SK-N-SH (cell line): Measurements from ENCODE around the gene MRPL41. TPM values are rescaled to one million over a fixed set of nuclear protein-coding genes. Genes with fewer than 3 reads are reported as not detected.

Source experiments
- CTCF ChIA-PET: fragments of 300-600, 350-600 bp; formaldehyde crosslinking; extraction: SDS; loops from one replicate; lab custom pipeline; 2021; lab: Yijun Ruan, JAX
- POLR2A ChIA-PET: fragments of 350-600 bp; sonication (Branson Sonifier 250); formaldehyde crosslinking; extraction: SDS; loops from one replicate; lab custom pipeline; 2020; ENCODE audit warnings: antibody characterized with exemption, inconsistent platforms; lab: Yijun Ruan, JAX
- DNase-seq: peaks from one replicate; pipeline ENCODE4 v3.0.0; 2012
- H2AFZ ChIP-seq: fragments of 200-600 bp; sonication (generic); 2 replicates; pipeline ENCODE4 v1.8.1; 2016; ENCODE audit warnings: antibody characterized with exemption, mild to moderate bottlenecking, low read depth
- H3F3A ChIP-seq: fragments of 200-600 bp; sonication (generic); replicated peaks from 2 replicates; pipeline ENCODE3; 2016; ENCODE audit warnings: antibody characterized with exemption, mild to moderate bottlenecking; ENCODE audit not compliant: insufficient read depth
- H3K27ac ChIP-seq, 2 experiments: fragments of 200-500 bp in 1 of 2; fragments of 200-600 bp in 1 of 2; sonication (Bioruptor generic) in 1 of 2; sonication (generic), shearing (Covaris generic) in 1 of 2; 2 replicates each; pipeline versions ENCODE4 v1.5.1 to v1.6.1; 2014 to 2016; ENCODE audit warnings: low read depth in 2 of 2, inconsistent platforms in 1 of 2, low read length in 1 of 2, mild to moderate bottlenecking in 1 of 2, mixed read lengths in 1 of 2
- H3K27me3 ChIP-seq: fragments of 200-600 bp; sonication (generic), shearing (Covaris generic); 2 replicates; pipeline ENCODE4 v1.6.1; 2016; ENCODE audit warnings: mixed run types; ENCODE audit not compliant: insufficient read depth
- H3K36me3 ChIP-seq, 2 experiments: fragments of 200-500 bp in 1 of 2; fragments of 200-600 bp in 1 of 2; sonication (Bioruptor generic) in 1 of 2; sonication (generic) in 1 of 2; replicated peaks in 1 of 2; 2 replicates each; pipeline versions ENCODE3 to v1.5.1; 2014 to 2016; ENCODE audit warnings: low read length in 1 of 2, mild to moderate bottlenecking in 1 of 2; ENCODE audit not compliant: insufficient read depth in 2 of 2, control insufficient read depth in 1 of 2
- H3K4me1 ChIP-seq, 2 experiments: fragments of 200-500 bp in 1 of 2; fragments of 200-600 bp in 1 of 2; sonication (Bioruptor generic) in 1 of 2; sonication (generic), shearing (Covaris generic) in 1 of 2; 2 replicates each; pipeline versions ENCODE4 v1.5.1 to v1.6.1; 2014 to 2016; ENCODE audit warnings: low read depth in 1 of 2, low read length in 1 of 2, mixed run types in 1 of 2; ENCODE audit not compliant: insufficient read depth in 2 of 2, control insufficient read depth in 1 of 2
- H3K4me2 ChIP-seq: fragments of 200-600 bp; sonication (generic), shearing (Covaris generic); 2 replicates; pipeline ENCODE4 v1.6.1; 2017; ENCODE audit warnings: mixed run types
- H3K4me3 ChIP-seq, 2 experiments: fragments of 200-500 bp in 1 of 2; fragments of 200-600 bp in 1 of 2; sonication (Bioruptor generic) in 1 of 2; sonication (generic), shearing (Covaris generic) in 1 of 2; 2 replicates each; pipeline versions ENCODE4 v1.5.1 to v1.8.1; 2014 to 2016; ENCODE audit warnings: low read depth in 2 of 2, inconsistent platforms in 1 of 2, low read length in 1 of 2, mild to moderate bottlenecking in 1 of 2, mixed read lengths in 1 of 2, moderate library complexity in 1 of 2
- H3K79me2 ChIP-seq: fragments of 200-600 bp; sonication (generic); 2 replicates; pipeline ENCODE4 v1.8.1; 2017; ENCODE audit warnings: mild to moderate bottlenecking; ENCODE audit not compliant: insufficient read depth
- H3K9ac ChIP-seq: fragments of 200-600 bp; sonication (generic); 2 replicates; pipeline ENCODE4 v1.6.1; 2017; ENCODE audit warnings: mixed run types
- H3K9me2 ChIP-seq: fragments of 200-600 bp; sonication (generic); 2 replicates; pipeline ENCODE4 v1.6.1; 2017; ENCODE audit warnings: mixed run types
- H3K9me3 ChIP-seq: fragments of 200-600 bp; sonication (generic); 2 replicates; pipeline ENCODE4 v1.6.1; 2017; ENCODE audit warnings: mixed run types, mild to moderate bottlenecking, moderate library complexity
- H4K20me1 ChIP-seq: fragments of 200-600 bp; sonication (generic); 2 replicates; pipeline ENCODE4 v1.6.1; 2017; ENCODE audit warnings: mild to moderate bottlenecking, mixed run types; ENCODE audit not compliant: insufficient read depth
- CHD2 ChIP-seq: fragments of 150-350 bp; IDR thresholded peaks from 2 replicates; pipeline ENCODE4 v1.6.1; 2018; ENCODE audit warnings: low read length; ENCODE audit not compliant: partially characterized antibody
- ELF1 ChIP-seq: IDR thresholded peaks from 2 replicates; pipeline ENCODE4 v1.4.0; 2012
- EZH2phosphoT487 ChIP-seq: fragments of 200-600 bp; sonication (generic); IDR thresholded peaks from 2 replicates; pipeline ENCODE4 v1.6.1; 2017; ENCODE audit warnings: low read depth, mixed run types, mild to moderate bottlenecking, antibody characterized with exemption, moderate library complexity, borderline replicate concordance
- GATA2 ChIP-seq: sonication (generic); formaldehyde crosslinking; IDR thresholded peaks from 2 replicates; pipeline ENCODE4 v1.5.0; 2020; ENCODE audit warnings: mild to moderate bottlenecking, missing genetic modification reagents
- MEF2A ChIP-seq: IDR thresholded peaks from 2 replicates; pipeline ENCODE4 v1.4.0; 2012; ENCODE audit warnings: low read depth, borderline replicate concordance
- NFIC ChIP-seq: IDR thresholded peaks from 2 replicates; pipeline ENCODE4 v1.4.0; 2012; ENCODE audit warnings: borderline replicate concordance
- RAD21 ChIP-seq: IDR thresholded peaks from 2 replicates; pipeline ENCODE4 v1.6.1; 2012; ENCODE audit warnings: mild to moderate bottlenecking, low read length
- RCOR1 ChIP-seq: fragments of 150-350 bp; IDR thresholded peaks from 2 replicates; pipeline ENCODE4 v1.6.1; 2017; ENCODE audit warnings: antibody characterized with exemption, low read length
- RFX5 ChIP-seq: IDR thresholded peaks from 2 replicates; pipeline ENCODE4 v1.6.1; 2012; ENCODE audit warnings: mild to moderate bottlenecking, improper control_type of control experiment, low read length
- RXRA ChIP-seq: IDR thresholded peaks from 2 replicates; pipeline ENCODE4 v1.4.0; 2012; ENCODE audit warnings: low read depth, mild to moderate bottlenecking, borderline replicate concordance
- SMC3 ChIP-seq: IDR thresholded peaks from 2 replicates; pipeline ENCODE4 v1.6.1; 2012; ENCODE audit warnings: low read depth, low read length, improper control_type of control experiment
- TEAD4 ChIP-seq: IDR thresholded peaks from 2 replicates; pipeline ENCODE4 v1.4.0; 2012; ENCODE audit warnings: mild to moderate bottlenecking, borderline replicate concordance; ENCODE audit not compliant: insufficient read depth
- USF1 ChIP-seq: IDR thresholded peaks from 2 replicates; pipeline ENCODE4 v1.4.0; 2012; ENCODE audit warnings: low read depth, borderline replicate concordance
- YY1 ChIP-seq: IDR thresholded peaks from 2 replicates; pipeline ENCODE4 v1.4.0; 2012; ENCODE audit warnings: low read depth, mild to moderate bottlenecking
- ZBTB33 ChIP-seq: IDR thresholded peaks from 2 replicates; pipeline ENCODE4 v1.4.0; 2012; ENCODE audit warnings: low read depth, borderline replicate concordance
- WGBS: methylation state at CpG from one replicate; pipeline ENCODE4 v1.1.6; 2017; ENCODE audit warnings: low lambda C conversion rate; 5-methylcytosine and 5-hydroxymethylcytosine counted together
- polyA plus RNA-seq, 3 experiments: library from polyadenylated mRNA; depleted of rRNA; stranded (reverse); fragments of >200 nt; gene quantifications; 2 replicates each; pipeline ENCODE4 v1.2.3, GENCODE V29; 2012
- TF ChIP-seq, protein P1 (sequence below): IDR thresholded peaks from 2 replicates; pipeline ENCODE4 v1.4.0; 2012; ENCODE audit warnings: low read depth
- TF ChIP-seq, protein P2 (sequence below): fragments of 150-350 bp; IDR thresholded peaks from 2 replicates; pipeline ENCODE4 v1.6.1; 2017; ENCODE audit warnings: antibody characterized with exemption, low read length, low read depth, borderline replicate concordance

MRPL41 gene
- polyA plus RNA-seq, 1 of the 3 experiments (the other 2 are of a cell fraction): 58.9 TPM

GRCh38 chr9:137580954-137581322, 29.3 kb downstream of the MRPL41 start:
- 100% methylated on average over 1 of the region's 4 CpGs for WGBS
- peaks cover 6 to 14% of the 10 kb centered on the region in 2 experiments; a peak in 3 of 4 replicates for H3K4me1 ChIP-seq
- H3K36me3 ChIP-seq: peaks cover 9 to 50% of the 10 kb centered on the region in 2 experiments
- 0 out of 2 replicates have a peak, but pooled peaks cover 5% of the 10 kb centered on the region for H4K20me1 ChIP-seq
- no peak for DNase-seq
- ChIA-PET CTCF (interaction anchor here (1.1 to 4.0 kb wide), 2 partner anchors 11 to 22 kb away, joined by 3 to 27 read pairs; partner anchors contain the start of gene ZMYND19), POLR2A (interaction anchor here (0.7 kb wide), 1 partner anchor 11 kb away, joined by 8 read pairs; no protein-coding TSS in a partner anchor)
- H3K27me3 ChIP-seq: no peaks in the 10 kb centered on the region
- TF ChIP-seq RCOR1 (no peak), RXRA (no peak), MEF2A (no peak)
- no peak overlapping the region for H3K4me3 ChIP-seq
- no peak overlapping the region for H3K9ac ChIP-seq
- H3K27ac ChIP-seq: no peak overlapping the region
- no peaks in the 10 kb centered on the region for H3K9me3 ChIP-seq
- H3K9me2 ChIP-seq: no peaks in the 10 kb centered on the region
- H2AFZ ChIP-seq: no peak overlapping the region
- H3K4me2 ChIP-seq: no peak overlapping the region
- H3K79me2 ChIP-seq: peaks cover 27% of the 10 kb centered on the region
- peaks cover 3% of the 10 kb centered on the region for H3F3A ChIP-seq

DNA sequence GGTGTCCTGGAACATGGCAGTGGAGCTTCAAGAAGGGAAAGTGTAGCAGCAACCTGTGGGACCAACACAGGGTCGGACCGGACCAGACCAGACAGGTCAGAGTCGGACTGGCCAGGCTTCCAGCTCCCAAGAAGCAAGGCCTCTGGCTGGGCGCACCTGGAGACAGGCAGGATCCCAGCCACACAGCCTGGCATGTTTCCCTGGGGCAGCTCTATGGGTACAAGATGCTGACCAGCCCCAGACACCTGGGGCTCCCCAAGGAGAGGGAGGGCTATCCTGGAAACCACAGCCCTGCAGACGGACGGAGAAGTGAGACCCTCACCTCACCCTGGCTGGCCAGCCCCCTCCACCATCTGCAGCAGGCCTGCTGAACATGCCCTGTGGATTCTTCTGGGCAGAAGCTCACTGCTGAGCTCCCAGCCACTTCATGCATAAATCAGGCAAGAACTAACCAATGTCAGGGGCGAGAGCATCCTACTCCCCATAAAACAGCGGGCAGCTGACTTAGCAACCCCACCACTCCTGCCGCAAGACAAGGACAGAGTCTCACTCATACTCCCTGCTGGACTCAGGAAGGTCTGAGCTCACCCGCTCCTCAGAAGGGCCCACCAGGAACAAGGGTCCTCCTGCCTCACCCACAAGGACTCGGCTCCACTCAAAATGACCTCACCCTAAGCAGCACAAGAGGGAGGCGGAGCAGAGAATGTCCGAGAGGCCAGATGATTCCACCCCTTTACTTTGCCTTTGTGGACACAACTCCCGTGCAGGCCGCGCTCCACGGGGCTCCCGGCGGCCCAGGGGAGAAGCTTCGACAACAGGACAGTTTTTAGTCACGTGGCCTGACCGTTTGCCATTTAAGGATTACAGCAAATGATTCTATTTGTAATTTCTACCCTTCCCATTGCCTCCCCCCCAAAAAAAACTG, 29.9 kb downstream of the MRPL41 start:
- 95% methylated on average over 17 of the region's 22 CpGs for WGBS
- H4K20me1 ChIP-seq: no peaks in the 10 kb centered on the region
- CTCF ChIA-PET: interaction anchor here (1.0 to 4.0 kb wide), 6 partner anchors 10 to 295 kb away, joined by 3 to 27 read pairs (median 4); partner anchors contain the start of gene ZMYND19
- POLR2A ChIA-PET: interaction anchor here (0.7 kb wide), 1 partner anchor 10 kb away, joined by 8 read pairs; no protein-coding TSS in a partner anchor
- peaks cover 20% of the 10 kb centered on the region for H3K79me2 ChIP-seq
- H3K27me3 ChIP-seq: no peaks in the 10 kb centered on the region
- DNase-seq: no peak
- no peak overlapping the region for H3K9ac ChIP-seq
- H3K9me2 ChIP-seq: no peaks in the 10 kb centered on the region
- peaks cover 3% of the 10 kb centered on the region for H3F3A ChIP-seq
- H2AFZ ChIP-seq: no peak overlapping the region
- H3K4me2 ChIP-seq: no peak overlapping the region
- H3K4me1 ChIP-seq: peaks cover 6 to 14% of the 10 kb centered on the region in 2 experiments; a peak in 3 of 4 replicates
- peaks cover 6 to 52% of the 10 kb centered on the region in 2 experiments for H3K36me3 ChIP-seq
- no peak overlapping the region for H3K27ac ChIP-seq
- TF ChIP-seq CHD2 (no peak), RXRA (no peak), MEF2A (no peak), YY1 (no peak), GATA2 (CRISPR knock-in tag) (no peak), NFIC (no peak), TEAD4 (no peak), USF1 (no peak), SMC3 (no peak), RFX5 (no peak), RAD21 (no peak), EZH2phosphoT487 (no peak), ELF1 (no peak), ZBTB33 (no peak), RCOR1 (no peak)
- TF ChIP-seq, protein P1, sequence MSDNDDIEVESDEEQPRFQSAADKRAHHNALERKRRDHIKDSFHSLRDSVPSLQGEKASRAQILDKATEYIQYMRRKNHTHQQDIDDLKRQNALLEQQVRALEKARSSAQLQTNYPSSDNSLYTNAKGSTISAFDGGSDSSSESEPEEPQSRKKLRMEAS: no peak
- TF ChIP-seq, protein P2, sequence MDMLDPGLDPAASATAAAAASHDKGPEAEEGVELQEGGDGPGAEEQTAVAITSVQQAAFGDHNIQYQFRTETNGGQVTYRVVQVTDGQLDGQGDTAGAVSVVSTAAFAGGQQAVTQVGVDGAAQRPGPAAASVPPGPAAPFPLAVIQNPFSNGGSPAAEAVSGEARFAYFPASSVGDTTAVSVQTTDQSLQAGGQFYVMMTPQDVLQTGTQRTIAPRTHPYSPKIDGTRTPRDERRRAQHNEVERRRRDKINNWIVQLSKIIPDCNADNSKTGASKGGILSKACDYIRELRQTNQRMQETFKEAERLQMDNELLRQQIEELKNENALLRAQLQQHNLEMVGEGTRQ: no peak
- H3K9me3 ChIP-seq: no peaks in the 10 kb centered on the region
- no peak overlapping the region for H3K4me3 ChIP-seq
